Parathyroid adenoma (tissue), 2 donors: ENCODE data around the gene UBAP2L.

Experiments
- H2AFZ ChIP-seq: fragments of 300-600 bp; sonication (generic); one replicate; pipeline ENCODE4 v1.7.0; 2017; ENCODE audit warnings: antibody characterized with exemption, mild to moderate bottlenecking
- H3K27ac ChIP-seq: fragments of 300-600 bp; sonication (generic); one replicate; pipeline ENCODE4 v1.7.0; 2017
- H3K27me3 ChIP-seq: fragments of 300-600 bp; sonication (generic); one replicate; pipeline ENCODE4 v1.7.0; 2017; ENCODE audit warnings: low read length; ENCODE audit not compliant: control insufficient read depth, insufficient read depth
- H3K36me3 ChIP-seq: fragments of 300-600 bp; sonication (generic); one replicate; pipeline ENCODE4 v1.7.0; 2017; ENCODE audit warnings: low read length; ENCODE audit not compliant: control insufficient read depth, insufficient read depth
- H3K4me1 ChIP-seq: fragments of 300-600 bp; sonication (generic); one replicate; pipeline ENCODE4 v1.7.0; 2017; ENCODE audit warnings: control low read depth
- H3K4me2 ChIP-seq: fragments of 300-600 bp; sonication (generic); one replicate; pipeline ENCODE4 v1.7.0; 2017; ENCODE audit warnings: low read length
- H3K4me3 ChIP-seq: fragments of 300-600 bp; sonication (generic); one replicate; pipeline ENCODE4 v1.7.0; 2017; ENCODE audit warnings: low read depth, low read length
- H3K79me2 ChIP-seq: fragments of 300-600 bp; sonication (generic); one replicate; pipeline ENCODE4 v1.7.0; 2017; ENCODE audit warnings: control low read depth
- H3K9ac ChIP-seq: fragments of 300-600 bp; sonication (generic); one replicate; pipeline ENCODE4 v1.7.0; 2017; ENCODE audit warnings: mild to moderate bottlenecking
- H3K9me3 ChIP-seq: fragments of 300-600 bp; sonication (generic); one replicate; pipeline ENCODE4 v1.7.0; 2017; ENCODE audit warnings: low read length; ENCODE audit not compliant: control insufficient read depth
- CTCF ChIP-seq: fragments of 300-600 bp; sonication (generic); IDR thresholded peaks from one replicate; pipeline ENCODE4 v1.7.0; 2017; ENCODE audit warnings: antibody characterized with exemption, mild to moderate bottlenecking
- donor health status: primary hyperparathyroidism.

Gene UBAP2L

GRCh38 chr1:154186177-154186576, 34.6 kb upstream of the UBAP2L start:
- H2AFZ ChIP-seq = no peak overlapping the region
- no peak overlapping the region for H3K4me2 ChIP-seq
- H3K36me3 ChIP-seq = no peaks in the 10 kb centered on the region
- no peak overlapping the region for H3K9ac ChIP-seq
- H3K27ac ChIP-seq = no peak overlapping the region
- H3K9me3 ChIP-seq = no peaks in the 10 kb centered on the region
- H3K27me3 ChIP-seq = no peaks in the 10 kb centered on the region
- peaks cover 8% of the 10 kb centered on the region for H3K79me2 ChIP-seq
- peaks cover 3% of the 10 kb centered on the region for H3K4me1 ChIP-seq
- no peak for TF ChIP-seq CTCF
- H3K4me3 ChIP-seq = no peak overlapping the region

GRCh38 chr1:154186852-154187501, 33.8 kb upstream of the UBAP2L start:
- H3K9ac ChIP-seq = no peak overlapping the region
- peaks cover 2% of the 10 kb centered on the region for H3K79me2 ChIP-seq
- H3K4me1 ChIP-seq = peaks cover 3% of the 10 kb centered on the region
- TF ChIP-seq CTCF = no peak
- H3K36me3 ChIP-seq = no peaks in the 10 kb centered on the region
- no peaks in the 10 kb centered on the region for H3K9me3 ChIP-seq
- no peak overlapping the region for H3K4me2 ChIP-seq
- H3K4me3 ChIP-seq = no peak overlapping the region
- no peak overlapping the region for H3K27ac ChIP-seq
- no peak overlapping the region for H2AFZ ChIP-seq
- H3K27me3 ChIP-seq = no peaks in the 10 kb centered on the region

DNA sequence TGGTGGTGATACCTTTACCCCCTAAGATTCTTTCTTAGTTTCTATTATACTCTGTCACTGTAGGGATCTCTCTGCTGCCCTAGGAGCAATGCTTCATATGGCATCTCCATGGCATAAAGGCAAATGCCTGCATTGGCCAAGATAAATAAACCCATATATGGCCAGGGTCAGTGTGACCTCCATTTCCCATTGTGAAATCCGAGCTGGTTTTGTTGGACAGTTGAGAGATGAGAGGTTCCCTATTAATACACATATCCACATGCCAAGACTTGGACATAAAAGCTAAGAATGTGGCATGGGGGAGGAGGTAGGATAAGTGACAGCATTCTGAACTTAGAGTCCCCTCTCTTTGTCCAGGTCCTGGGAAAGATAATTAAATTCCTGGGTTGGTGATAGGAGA, 30.2 kb upstream of the UBAP2L start:
- Histone ChIP-seq H2AFZ (no peak overlapping the region), H3K79me2 (no peaks in the 10 kb centered on the region), H3K27me3 (no peaks in the 10 kb centered on the region), H3K4me1 (peaks cover 10% of the 10 kb centered on the region), H3K9ac (no peak overlapping the region), H3K36me3 (no peaks in the 10 kb centered on the region), H3K27ac (peak overlapping the region; percentile 58), H3K4me3 (no peak overlapping the region), H3K4me2 (no peak overlapping the region), H3K9me3 (no peaks in the 10 kb centered on the region)
- TF ChIP-seq CTCF = no peak

DNA sequence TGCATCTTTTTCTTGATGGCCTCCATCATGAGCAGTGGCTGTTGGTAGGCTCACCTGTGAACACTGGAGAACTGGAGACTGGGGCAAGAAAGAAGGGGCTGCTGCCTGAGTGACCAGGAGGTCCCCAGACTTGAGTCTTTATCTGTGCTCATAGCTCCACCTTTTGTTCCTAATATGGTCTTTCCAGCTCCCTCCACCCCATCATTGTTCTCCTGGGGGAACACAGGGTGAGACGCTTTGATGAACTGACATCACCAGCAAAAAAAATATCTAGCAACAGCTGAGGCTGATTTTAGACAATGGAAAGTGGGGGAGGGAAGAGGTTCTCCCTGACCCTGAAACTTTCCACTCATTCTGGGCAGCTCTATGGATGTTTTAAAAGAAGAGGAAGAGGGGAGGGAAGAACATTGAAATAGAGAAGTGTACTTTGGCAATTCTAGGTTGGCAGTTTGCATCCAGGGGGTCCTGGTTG, 28.7 kb upstream of the UBAP2L start, which contains the start of gene TPM3:
TSS of gene TPM3 (minus strand) at position 111 of the 472 bp plus-strand sequence. CDS start at position 29, 82 bp downstream.
- H3K27me3 ChIP-seq = no peaks in the 10 kb centered on the region
- no peak within 1 kb of the TSS for H3K4me2 ChIP-seq
- H3K79me2 ChIP-seq = no peaks in the 10 kb centered on the region
- H2AFZ ChIP-seq = no peak within 1 kb of the TSS
- H3K4me1 ChIP-seq = peaks cover 10% of the 10 kb centered on the region
- H3K27ac ChIP-seq = peak within 1 kb of the TSS; percentile 58
- no peak for TF ChIP-seq CTCF
- H3K9ac ChIP-seq = no peak within 1 kb of the TSS
- H3K9me3 ChIP-seq = no peaks in the 10 kb centered on the region
- H3K36me3 ChIP-seq = no peaks in the 10 kb centered on the region
- H3K4me3 ChIP-seq = no peak within 1 kb of the TSS

DNA sequence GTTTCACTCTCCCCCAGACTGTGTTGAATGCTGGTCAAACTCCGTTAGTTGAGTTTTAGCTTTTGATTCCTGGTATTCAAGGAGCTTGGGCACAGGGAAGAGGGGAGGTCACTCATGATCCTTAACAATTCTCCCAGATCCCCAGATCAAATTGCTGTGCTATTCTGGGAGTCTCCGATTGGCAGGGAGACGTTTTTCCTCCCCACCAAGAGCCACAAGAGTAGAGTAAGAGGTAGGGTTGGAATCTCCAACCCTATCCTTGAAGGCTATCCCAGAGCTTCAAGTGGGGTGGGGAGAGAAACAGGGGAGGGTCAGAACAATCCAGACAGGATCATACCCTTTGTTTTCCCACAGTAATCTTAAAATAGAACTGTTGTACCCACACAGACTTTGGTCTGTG, 28.3 kb upstream of the UBAP2L start:
- H3K79me2 ChIP-seq = no peaks in the 10 kb centered on the region
- H3K4me3 ChIP-seq = no peak overlapping the region
- no peak overlapping the region for H2AFZ ChIP-seq
- no peaks in the 10 kb centered on the region for H3K9me3 ChIP-seq
- no peaks in the 10 kb centered on the region for H3K27me3 ChIP-seq
- peaks cover 10% of the 10 kb centered on the region for H3K4me1 ChIP-seq
- H3K27ac ChIP-seq = no peak overlapping the region
- H3K36me3 ChIP-seq = no peaks in the 10 kb centered on the region
- no peak for TF ChIP-seq CTCF
- no peak overlapping the region for H3K9ac ChIP-seq
- no peak overlapping the region for H3K4me2 ChIP-seq
